Stimulated activated CD8-positive, alpha-beta memory T cell treated with anti-CD3 and anti-CD28 coated beads, Interleukin-2, amount 100 ng/mL, for 1 hour (primary cell): ENCODE data around the gene KLK6.
A peak's percentile ranks its signal among the peaks of the same experiment; 100 is the strongest.

Experiments used
- DNase-seq, 2 donors: peaks; one replicate each; pipeline ENCODE4 v3.0.0-alpha.2; 2020; ENCODE audit warnings: low read depth in 2 of 2

The KLK6 gene

DNA sequence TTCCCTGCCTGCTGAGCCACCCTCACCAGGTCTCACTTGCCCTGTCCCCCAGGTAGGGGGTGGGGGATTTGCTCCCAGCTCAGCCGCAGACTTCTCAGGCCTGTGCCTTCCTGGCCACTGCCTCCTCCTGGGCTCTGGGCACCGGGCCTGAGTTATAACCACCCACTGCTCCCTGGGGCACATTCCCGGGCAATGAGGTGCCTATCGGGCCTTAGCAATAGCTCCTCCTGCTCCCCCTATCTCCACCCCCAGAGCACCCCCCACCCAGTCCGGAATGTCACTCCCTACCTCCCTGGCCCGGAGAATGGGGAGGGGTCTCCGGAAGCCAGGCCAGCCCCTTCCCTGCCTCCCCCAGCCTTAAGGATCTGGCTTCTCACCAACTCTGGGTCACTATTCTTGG, 16.5 kb downstream of the KLK6 start, which contains the start of gene KLK5:
Gene KLK5, minus strand, starts transcription at position 129 of the 400 bp plus-strand sequence. CDS start 381 bp downstream, outside the sequence.
- DNase-seq: no peak

DNA sequence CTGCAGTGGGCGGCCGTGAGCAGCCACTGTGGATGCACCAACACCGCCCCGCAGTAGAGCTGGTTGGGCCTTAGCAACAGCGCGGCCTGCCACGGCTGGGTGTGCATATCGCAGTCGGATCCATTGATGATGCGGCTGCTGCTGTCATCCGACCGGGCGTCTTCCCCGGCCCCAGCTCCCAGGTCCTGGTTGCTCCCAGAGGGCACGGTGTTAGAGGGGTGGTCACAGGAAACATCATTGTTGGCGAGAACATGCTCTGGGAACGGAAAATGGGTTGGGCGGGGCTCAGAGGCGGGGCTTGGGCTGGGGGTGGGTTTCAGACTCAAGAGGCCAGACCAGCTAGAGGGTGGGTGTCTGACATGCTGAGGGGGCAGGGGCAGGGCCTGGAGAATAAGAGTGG, 19.5 kb downstream of the KLK6 start:
- DNase-seq: no peak

DNA sequence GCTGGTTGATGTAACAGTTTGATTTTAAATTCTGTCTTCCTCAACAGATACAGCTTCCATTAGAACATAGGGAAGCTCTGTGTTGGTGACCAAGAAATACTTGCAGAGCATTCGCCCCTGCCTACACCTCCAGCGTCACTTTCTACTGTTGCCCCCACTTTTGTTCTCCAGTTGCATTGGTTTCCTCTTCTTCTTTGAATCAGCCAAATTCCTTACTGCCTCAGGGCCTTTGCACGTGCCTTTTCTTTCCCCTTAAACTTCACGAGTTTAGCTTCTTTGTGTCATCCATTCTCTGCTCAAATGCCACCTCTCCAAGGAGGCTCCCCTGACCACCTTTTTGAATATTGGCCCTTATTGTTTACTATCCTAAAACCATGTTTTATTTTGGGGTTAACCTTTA, 22.3 kb downstream of the KLK6 start:
- DNase-seq: no peak

DNA sequence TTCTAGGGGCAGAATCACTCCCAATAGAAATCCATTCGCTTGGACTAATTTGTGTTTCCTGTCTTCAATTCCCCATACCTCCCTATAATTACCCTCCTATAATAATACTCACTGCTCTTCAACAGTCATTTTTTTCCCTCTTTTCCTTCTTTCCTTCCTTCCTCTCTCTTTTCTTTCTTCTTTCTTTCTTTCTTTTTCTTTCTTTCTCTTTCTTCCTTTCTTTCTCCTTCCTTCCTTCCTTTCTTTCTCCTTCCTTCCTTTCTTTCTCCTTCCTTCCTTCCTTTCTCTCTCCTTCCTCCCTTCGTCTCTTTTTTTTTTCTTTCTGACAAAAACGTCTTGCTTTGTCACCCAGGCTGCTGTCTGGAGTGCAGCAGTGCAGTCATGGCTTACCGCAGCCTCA, 24.6 kb downstream of the KLK6 start:
- no peak for DNase-seq

- no peak for DNase-seq
Measured at GRCh38 chr19:50943074-50943828, 26.1 kb downstream of the KLK6 start.

DNA sequence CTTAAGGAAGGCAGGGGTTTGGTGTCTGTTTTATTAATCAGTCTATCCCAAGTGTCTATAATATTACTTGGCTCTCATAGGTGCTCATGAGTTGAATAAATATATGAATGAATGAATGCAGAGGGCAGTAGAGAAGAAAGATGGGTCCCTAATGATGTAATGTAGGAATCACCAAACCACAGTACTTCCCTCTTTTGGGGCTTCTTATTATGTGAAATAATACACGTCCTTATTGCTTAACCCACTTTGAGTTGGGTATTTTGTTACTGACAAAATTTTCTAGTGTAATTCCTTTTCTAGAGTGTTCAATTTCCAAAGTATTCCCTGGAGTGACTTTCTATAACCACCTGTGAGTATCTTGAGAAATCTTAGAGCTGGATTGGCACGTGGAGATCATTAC, 29.8 kb downstream of the KLK6 start:
- no peak for DNase-seq

GRCh38 chr19:50933640-50934039, 35.8 kb downstream of the KLK6 start:
- DNase-seq: no peak

- no peak for DNase-seq
Measured at GRCh38 chr19:50932690-50933083, 36.7 kb downstream of the KLK6 start.

DNA sequence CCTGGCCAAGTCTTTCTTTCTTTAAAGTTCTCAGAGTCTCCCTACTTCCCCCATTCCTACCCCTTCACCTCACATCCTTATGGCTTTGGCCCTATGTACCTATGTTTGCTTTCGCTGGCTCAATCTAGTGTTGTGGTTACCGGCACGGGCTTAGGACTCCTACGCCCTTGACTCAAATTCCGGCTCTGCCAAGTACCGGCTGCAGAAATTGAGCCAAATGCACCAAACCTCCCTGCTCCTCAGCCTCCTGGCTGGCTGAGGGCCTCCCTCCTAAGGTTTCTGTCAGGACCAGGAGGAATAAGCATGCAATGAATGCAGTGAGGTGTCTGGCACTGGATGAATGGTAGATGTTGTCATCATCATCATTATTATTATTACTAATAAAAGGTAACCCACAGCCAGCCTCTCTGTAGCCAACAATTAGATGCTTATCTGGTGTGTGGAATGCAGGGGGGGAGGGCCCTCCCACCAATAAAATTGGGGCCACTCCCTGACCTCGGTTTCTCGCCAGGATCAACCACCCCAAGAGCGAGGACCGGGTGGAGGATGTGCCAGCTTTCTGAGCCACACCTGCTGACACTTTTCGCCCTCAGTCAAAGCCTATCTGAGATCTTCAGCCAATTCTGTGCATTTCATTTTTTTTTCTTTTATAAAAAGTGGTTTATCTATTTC, 37.2 kb downstream of the KLK6 start:
- no peak for DNase-seq

DNA sequence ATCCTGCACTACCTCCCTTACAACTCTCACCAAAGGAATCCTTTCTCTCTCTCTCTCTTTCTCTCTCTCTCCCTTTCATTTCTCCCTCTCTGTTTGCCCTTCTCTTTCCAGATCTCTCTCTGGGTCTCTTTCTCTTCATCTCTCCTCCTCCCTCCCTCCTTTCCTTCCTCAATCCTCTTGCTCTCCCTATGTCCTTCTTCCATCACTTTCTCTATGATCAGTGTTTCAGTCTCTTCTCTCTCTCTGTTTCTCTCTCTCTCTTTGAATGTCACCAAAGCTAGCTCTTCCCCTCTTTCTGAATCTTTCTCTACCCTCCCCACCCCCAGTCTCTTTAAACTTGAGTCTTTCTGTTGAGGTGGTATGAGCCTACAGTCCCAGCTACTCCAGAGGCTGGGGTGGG, 38.4 kb downstream of the KLK6 start:
- DNase-seq: no peak

DNA sequence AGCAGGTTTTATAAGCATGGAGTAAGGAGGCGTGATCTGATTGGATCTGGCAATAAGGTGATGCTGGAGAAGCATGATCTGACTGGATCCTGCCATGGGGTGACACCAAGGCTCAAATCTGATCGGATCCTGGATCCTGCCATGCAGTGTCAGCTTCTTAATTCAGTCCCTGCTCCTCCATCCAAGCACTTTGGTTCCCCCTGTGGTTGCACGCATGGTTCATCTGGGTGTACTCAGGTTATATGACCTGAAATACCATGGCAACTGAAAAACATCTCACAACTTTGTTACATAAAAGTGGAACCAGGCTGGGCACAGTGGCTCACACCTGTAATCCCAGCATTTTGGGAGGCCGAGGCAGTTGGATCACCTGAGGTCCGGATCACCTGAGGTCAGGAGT, 40.6 kb downstream of the KLK6 start:
- no peak for DNase-seq

GRCh38 chr19:50926144-50926543, 43.2 kb downstream of the KLK6 start:
- DNase-seq: no peak

DNA sequence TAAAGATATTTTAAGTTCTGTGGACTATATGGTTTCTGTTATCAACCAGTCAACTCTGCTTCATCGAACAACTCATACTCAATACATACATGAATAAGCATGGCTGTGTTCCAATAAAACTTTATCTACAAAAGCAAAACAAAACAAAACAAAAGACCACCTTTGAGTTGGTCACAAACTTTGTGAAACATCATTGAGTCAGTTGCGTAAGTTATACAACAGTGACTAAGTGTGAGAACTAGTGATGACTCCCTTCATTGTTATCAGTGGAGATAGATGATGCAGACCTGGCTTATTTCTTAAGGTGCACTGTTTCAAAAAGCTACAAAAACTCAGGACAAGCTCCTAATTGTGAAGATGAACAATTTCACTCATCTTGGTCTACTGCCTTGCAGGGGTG, 43.7 kb downstream of the KLK6 start:
- DNase-seq: no peak

DNA sequence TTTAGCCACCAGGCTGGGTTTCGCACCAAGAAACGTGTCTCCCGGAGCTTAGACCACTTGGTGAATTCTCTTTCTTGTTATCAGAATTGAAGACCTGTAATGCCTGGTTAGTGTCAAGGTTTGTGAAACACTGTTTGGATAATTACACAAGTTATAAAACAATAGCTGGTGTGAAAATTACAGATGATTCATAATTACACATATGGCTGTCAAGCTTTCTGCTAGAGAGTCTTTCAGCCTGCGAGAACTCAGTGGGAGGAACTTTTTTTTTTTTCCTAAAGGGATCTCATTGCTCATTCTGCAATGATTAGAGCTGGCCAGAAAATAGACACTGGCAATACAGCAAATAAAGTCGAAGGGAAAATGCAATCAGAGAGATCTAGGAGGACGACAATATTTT, 44.8 kb downstream of the KLK6 start:
- DNase-seq: no peak

DNA sequence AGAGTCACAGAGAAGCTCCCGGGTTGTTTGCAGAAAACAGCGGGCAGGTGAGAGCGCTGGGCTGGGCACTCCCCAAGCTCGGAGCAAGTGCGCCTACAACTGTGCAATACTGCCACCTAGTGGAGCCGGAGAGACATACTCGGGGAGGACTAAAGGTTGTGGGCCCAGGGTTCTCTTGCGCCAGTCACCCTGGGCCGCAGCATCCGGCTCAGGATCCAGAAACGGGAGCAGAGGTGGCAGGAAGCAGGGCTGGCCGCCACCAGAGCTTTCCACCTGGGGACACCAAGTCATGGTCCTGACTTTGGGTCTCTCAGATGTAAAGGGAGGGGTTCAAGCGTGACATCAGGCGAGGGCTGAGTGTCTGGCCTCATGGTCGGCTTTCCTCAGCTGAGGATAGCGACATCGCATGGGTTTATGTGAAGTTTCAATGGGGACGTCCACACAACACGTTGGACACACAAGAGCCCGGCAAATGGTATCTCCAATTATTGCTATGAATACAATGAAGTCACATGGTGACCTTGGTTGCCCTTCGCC, 47.0 kb downstream of the KLK6 start:
- DNase-seq: peak; percentile 35 to 55

DNA sequence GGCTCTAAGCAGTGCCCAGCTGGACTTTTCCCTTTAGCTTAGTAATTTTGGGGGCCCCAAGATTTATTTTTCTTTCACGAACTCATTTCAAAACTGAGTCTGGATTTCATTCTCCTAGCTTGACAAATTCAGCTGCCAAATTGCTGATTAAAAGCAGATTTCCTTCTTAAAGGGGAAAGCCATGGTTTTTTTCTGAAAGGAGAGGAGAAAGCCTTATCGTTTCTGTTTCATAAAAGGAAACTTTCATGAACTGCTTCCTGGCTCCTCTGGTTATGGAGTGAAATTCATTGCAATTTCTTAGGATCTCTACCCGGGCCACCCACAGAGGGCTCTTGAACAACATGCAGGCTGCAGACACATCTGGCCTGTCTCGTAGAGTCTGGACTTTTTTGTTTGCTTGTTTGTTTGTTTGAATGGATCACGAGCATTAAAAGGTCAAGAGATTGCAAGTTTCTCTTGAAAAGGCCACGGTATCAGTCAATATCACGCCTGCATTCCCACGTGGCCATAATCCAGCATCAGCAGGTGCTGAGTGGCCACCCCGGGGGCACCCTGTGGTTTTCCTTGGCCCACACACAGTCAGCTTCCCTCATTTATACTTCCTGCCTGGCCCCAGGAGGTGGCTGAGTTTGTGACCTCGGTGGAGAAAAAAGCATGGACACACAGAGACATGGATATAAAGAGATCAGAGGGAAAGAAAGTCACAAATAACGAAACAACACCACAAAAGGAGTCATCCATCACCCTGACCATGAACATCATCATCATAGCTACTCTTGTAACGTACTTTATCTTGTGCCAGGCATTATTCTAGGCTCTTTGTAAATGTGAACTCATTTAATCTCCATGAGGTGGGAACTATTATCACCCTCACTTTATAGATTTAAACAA, 47.7 kb downstream of the KLK6 start:
- no peak for DNase-seq

DNA sequence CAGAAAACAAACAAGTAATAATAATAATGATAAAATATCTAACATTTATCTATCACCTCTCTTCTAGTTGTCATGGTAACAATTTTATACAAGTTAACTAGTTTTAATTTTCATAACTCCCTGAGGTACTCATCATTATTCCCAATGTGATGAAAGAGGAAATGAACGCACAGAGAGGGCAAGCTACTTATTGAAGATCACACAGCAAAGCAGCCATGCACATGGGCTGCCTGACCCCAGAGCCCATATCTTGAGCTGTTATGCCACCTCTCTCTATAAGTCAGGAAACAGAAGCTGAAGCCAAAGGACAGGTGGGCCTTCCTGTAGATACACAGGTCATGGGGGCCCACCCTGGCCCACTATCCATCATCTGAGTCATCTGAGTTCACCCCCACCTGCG, 53.3 kb downstream of the KLK6 start:
- no peak for DNase-seq

GRCh38 chr19:50912727-50913716, 56.4 kb downstream of the KLK6 start:
- DNase-seq: no peak

DNA sequence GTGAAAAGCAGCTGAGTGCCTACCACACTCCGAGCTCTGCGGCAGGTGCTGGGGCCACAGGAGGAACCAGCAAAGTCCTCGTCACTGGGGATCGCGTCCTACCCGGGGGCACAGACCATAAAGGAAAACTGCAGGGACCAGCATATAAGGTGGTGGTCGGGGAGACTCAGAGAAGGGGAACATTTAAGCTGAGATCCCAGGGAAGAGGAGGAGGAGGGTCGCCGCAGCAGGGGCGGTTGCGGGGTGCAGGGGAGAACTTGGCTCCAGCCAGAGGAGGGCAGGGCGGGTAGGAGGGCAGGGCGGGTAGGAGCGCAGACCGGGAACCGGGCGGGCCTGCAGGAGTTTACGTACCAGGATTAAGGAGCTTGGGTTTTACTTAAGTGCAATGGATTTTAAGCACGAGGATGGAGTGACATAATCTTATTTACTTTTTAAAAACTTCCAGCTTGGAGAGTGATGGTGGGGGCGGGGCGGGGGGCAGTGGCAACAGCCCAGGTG, 57.2 kb downstream of the KLK6 start:
- DNase-seq: no peak

DNA sequence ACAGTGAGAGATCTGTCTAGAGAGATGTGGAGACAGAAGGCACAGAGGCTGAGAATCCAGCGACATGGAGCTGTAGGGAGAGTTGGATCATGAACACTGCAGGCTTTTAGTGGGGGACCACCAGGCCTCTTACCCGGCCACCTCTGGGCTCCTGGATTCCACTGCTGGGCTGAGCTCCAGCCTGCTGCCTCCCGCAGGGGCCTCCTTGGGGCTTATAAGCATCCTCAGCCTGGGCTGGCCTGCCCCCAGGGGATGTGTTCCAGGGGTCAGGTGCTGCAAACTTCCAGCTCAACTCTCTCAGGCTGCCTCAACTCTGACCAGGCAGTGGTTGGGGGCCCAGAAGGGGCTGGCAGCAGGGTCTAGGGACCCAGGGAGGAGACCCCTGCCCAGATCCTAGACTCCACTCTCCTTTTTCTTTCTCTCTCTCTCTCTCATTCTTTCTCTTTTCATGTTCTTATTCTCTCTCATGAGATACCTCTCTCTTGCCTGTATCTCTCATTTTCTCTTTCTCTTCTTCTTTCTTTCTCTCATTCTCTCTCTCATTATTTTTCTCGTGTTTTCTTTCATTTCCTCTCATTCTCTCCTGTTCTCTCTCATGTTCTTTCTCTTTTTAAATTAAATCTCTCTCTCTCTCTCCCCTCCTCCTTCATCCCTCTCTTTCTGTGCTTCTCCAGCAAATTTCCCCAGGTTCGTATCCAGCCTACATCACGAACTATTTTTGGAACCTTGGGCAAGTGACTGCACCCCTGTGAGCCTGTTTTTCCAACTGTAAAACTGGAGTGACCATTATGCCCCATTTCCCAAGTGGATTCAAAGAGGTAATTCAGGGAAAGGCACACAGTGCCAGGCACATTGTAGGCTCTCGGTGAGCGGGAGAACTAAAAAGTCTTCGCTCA, 57.9 kb downstream of the KLK6 start, which contains the start of gene KLK4:
Gene KLK4, minus strand, starts transcription at position 190 of the 896 bp plus-strand sequence. CDS start 657 bp downstream, outside the sequence.
- no peak for DNase-seq
